OCI-LY1 (cell line): ENCODE data around the gene MICU1.

Experiments used
- EZH2 ChIP-seq: fragments of 200-600 bp; sonication (generic), shearing (Covaris generic); IDR thresholded peaks from 2 replicates; pipeline ENCODE4 v1.8.0; 2017; ENCODE audit warnings: borderline replicate concordance, mixed run types, mild to moderate bottlenecking, antibody characterized with exemption, low read length, moderate library complexity, mixed read lengths
- TF ChIP-seq, protein P1 (sequence below): fragments of 200-600 bp; sonication (generic), shearing (Covaris generic); IDR thresholded peaks from 2 replicates; pipeline ENCODE4 v1.5.1; 2017; ENCODE audit warnings: mild to moderate bottlenecking, antibody characterized with exemption, low read length, moderate library complexity, mixed read lengths

DNA sequence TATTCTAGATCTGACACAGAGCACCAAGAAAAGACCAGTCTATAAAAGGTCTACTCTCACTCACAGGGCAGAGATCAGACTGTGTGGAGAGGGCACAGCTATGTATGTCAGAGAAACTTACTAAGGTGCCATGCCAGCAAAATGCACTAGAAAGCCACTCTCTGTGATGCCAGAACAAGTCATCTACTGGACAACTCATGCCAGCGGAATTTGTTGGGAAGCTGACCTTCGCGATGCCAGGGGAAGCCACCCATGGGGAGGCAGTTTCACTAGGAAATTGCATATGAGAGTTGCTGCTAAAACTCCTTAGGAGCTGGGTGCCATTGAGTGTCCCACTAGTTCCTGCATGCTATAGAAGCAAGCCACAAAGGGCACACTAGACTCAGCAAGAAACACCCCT, 58.5 kb downstream of the MICU1 start:
- TF ChIP-seq, protein P1, sequence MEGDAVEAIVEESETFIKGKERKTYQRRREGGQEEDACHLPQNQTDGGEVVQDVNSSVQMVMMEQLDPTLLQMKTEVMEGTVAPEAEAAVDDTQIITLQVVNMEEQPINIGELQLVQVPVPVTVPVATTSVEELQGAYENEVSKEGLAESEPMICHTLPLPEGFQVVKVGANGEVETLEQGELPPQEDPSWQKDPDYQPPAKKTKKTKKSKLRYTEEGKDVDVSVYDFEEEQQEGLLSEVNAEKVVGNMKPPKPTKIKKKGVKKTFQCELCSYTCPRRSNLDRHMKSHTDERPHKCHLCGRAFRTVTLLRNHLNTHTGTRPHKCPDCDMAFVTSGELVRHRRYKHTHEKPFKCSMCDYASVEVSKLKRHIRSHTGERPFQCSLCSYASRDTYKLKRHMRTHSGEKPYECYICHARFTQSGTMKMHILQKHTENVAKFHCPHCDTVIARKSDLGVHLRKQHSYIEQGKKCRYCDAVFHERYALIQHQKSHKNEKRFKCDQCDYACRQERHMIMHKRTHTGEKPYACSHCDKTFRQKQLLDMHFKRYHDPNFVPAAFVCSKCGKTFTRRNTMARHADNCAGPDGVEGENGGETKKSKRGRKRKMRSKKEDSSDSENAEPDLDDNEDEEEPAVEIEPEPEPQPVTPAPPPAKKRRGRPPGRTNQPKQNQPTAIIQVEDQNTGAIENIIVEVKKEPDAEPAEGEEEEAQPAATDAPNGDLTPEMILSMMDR: no peak
- no peak for TF ChIP-seq EZH2
